Activated CD8-positive, alpha-beta memory T cell treated with anti-CD3 and anti-CD28 coated beads, Interleukin-2, amount 10 ng/mL, durations not matched to agents 7 days and 5 days (primary cell): Measurements from ENCODE around the gene ZNF419. TPM values are rescaled to one million over a fixed set of nuclear protein-coding genes. Genes with fewer than 3 reads are reported as not detected.
A peak's percentile ranks its signal among the peaks of the same experiment; 100 is the strongest.
"Not testable (repeated sequence)": the region's sequence is repeated elsewhere in the genome, so short reads cannot be mapped to it uniquely, and the experiment has no call there.

Experiments
- ATAC-seq: fragments of 150-1000 bp; cut with Tn5 transposase; one replicate; pipeline ENCODE4 v1.10.0; 2021; ENCODE audit warnings: moderate library complexity
- CTCF ChIA-PET: fragments of 350-600 bp; sonication (Branson Sonifier 250); formaldehyde crosslinking; loops from one replicate; lab custom pipeline; 2021; ENCODE audit warnings: antibody characterized with exemption; lab: Charles Lee
- DNase-seq: peaks from one replicate; pipeline ENCODE4 v3.0.0-alpha.2; 2020
- H3K27ac Mint-ChIP-seq: one replicate; pipeline ENCODE4 v1.8.0; 2021; ENCODE audit warnings: mild to moderate bottlenecking, mixed read lengths
- H3K27me3 Mint-ChIP-seq: one replicate; pipeline ENCODE4 v1.8.0; 2021; ENCODE audit warnings: mixed read lengths
- H3K36me3 Mint-ChIP-seq: one replicate; pipeline ENCODE4 v1.8.0; 2021; ENCODE audit warnings: mild to moderate bottlenecking, mixed read lengths
- H3K4me1 Mint-ChIP-seq: one replicate; pipeline ENCODE4 v1.8.0; 2021; ENCODE audit warnings: mixed read lengths
- H3K4me3 Mint-ChIP-seq: one replicate; pipeline ENCODE4 v1.8.0; 2021; ENCODE audit warnings: mild to moderate bottlenecking, moderate library complexity, mixed read lengths
- H3K9me3 Mint-ChIP-seq: one replicate; pipeline ENCODE4 v1.8.0; 2022; ENCODE audit warnings: low read depth, mixed read lengths
- total RNA-seq, 2 experiments: library from RNA; stranded (reverse); gene quantifications; one replicate each; pipeline ENCODE4 v1.2.3, GENCODE V29; 2021

ZNF419 gene
- total RNA-seq, 2 experiments from 2014 or later = 10.1 to 10.5 TPM

- CTCF ChIA-PET, H3K27me3 Mint-ChIP-seq: not testable (repeated sequence)
- H3K4me3 Mint-ChIP-seq = peak within 1 kb of the TSS; percentile 77
- H3K36me3 Mint-ChIP-seq = peaks cover 58% of the 10 kb centered on the region
- H3K4me1 Mint-ChIP-seq = peaks cover 17% of the 10 kb centered on the region
- peak within 1 kb of the TSS; percentile 92 for H3K27ac Mint-ChIP-seq
- peaks cover 35% of the 10 kb centered on the region for H3K9me3 Mint-ChIP-seq
- DNase-seq (peak; percentile 98), ATAC-seq (peak; percentile 96)
Observed at GRCh38 chr19:57499680-57500395, 12.3 kb downstream of the ZNF419 start, which contains the start of gene ZNF773. Gene ZNF773 (plus strand): TSS chr19:57499938. CDS start chr19:57500081, 143 bp downstream.

- H3K27me3 Mint-ChIP-seq, CTCF ChIA-PET: not testable (repeated sequence)
- H3K27ac Mint-ChIP-seq = peak overlapping the region; percentile 79
Observed at GRCh38 chr19:57500400-57500799, 12.8 kb downstream of the ZNF419 start.

GRCh38 chr19:57506163-57506562, 18.6 kb downstream of the ZNF419 start:
- peaks cover 73% of the 10 kb centered on the region for H3K36me3 Mint-ChIP-seq
- H3K4me1 Mint-ChIP-seq = peaks cover 3% of the 10 kb centered on the region
- no peak for DNase-seq
- ATAC-seq = no peak
- CTCF ChIA-PET = no interaction called here
- H3K27me3 Mint-ChIP-seq = no peaks in the 10 kb centered on the region
- no peak overlapping the region for H3K27ac Mint-ChIP-seq
- peaks cover 43% of the 10 kb centered on the region for H3K9me3 Mint-ChIP-seq
- no peak overlapping the region for H3K4me3 Mint-ChIP-seq

More at GRCh38 chr19:57500400-57500799, 12.8 kb downstream of the ZNF419 start:
- ATAC-seq, DNase-seq: not testable (repeated sequence)
- Mint-ChIP-seq H3K36me3 (peaks cover 59% of the 10 kb centered on the region), H3K9me3 (peaks cover 35% of the 10 kb centered on the region), H3K4me3 (peak overlapping the region; percentile 77), H3K4me1 (peaks cover 17% of the 10 kb centered on the region)

GRCh38 chr19:57511484-57511883, 23.9 kb downstream of the ZNF419 start:
- no peak for ATAC-seq
- H3K4me3 Mint-ChIP-seq = no peak overlapping the region
- H3K9me3 Mint-ChIP-seq = peaks cover 54% of the 10 kb centered on the region
- CTCF ChIA-PET = no interaction called here
- H3K27ac Mint-ChIP-seq = no peak overlapping the region
- peaks cover 71% of the 10 kb centered on the region for H3K36me3 Mint-ChIP-seq
- no peak for DNase-seq
- no peaks in the 10 kb centered on the region for H3K4me1 Mint-ChIP-seq
- H3K27me3 Mint-ChIP-seq = no peaks in the 10 kb centered on the region

- DNase-seq (no peak), ATAC-seq (no peak)
Observed at GRCh38 chr19:57512845-57513244, 25.3 kb downstream of the ZNF419 start.

GRCh38 chr19:57515255-57515654, 27.7 kb downstream of the ZNF419 start:
- Mint-ChIP-seq H3K9me3 (peaks cover 45% of the 10 kb centered on the region), H3K4me3 (no peak overlapping the region), H3K36me3 (peaks cover 56% of the 10 kb centered on the region), H3K27ac (no peak overlapping the region), H3K4me1 (no peaks in the 10 kb centered on the region), H3K27me3 (no peaks in the 10 kb centered on the region)
- DNase-seq = no peak
- CTCF ChIA-PET = no interaction called here
- no peak for ATAC-seq

More at GRCh38 chr19:57512845-57513244, 25.3 kb downstream of the ZNF419 start:
- Mint-ChIP-seq H3K27ac (no peak overlapping the region), H3K27me3 (no peaks in the 10 kb centered on the region), H3K4me1 (no peaks in the 10 kb centered on the region), H3K4me3 (no peak overlapping the region), H3K9me3 (peaks cover 55% of the 10 kb centered on the region), H3K36me3 (peaks cover 66% of the 10 kb centered on the region)
- CTCF ChIA-PET = no interaction called here

GRCh38 chr19:57518021-57518420, 30.5 kb downstream of the ZNF419 start:
- H3K27me3 Mint-ChIP-seq, H3K4me3 Mint-ChIP-seq, DNase-seq, H3K27ac Mint-ChIP-seq, H3K4me1 Mint-ChIP-seq, CTCF ChIA-PET, ATAC-seq: not testable (repeated sequence)
- H3K9me3 Mint-ChIP-seq = peaks cover 37% of the 10 kb centered on the region
- H3K36me3 Mint-ChIP-seq = peaks cover 43% of the 10 kb centered on the region

- H3K27me3 Mint-ChIP-seq = no peaks in the 10 kb centered on the region
- peak within 1 kb of the TSS; percentile 88 for H3K27ac Mint-ChIP-seq
- ATAC-seq = peak; percentile 99
- peaks cover 26% of the 10 kb centered on the region for H3K9me3 Mint-ChIP-seq
- peak within 1 kb of the TSS; percentile 94 for H3K4me3 Mint-ChIP-seq
- CTCF ChIA-PET = no interaction called here
- H3K36me3 Mint-ChIP-seq = peaks cover 42% of the 10 kb centered on the region
- peaks cover 17% of the 10 kb centered on the region for H3K4me1 Mint-ChIP-seq
- DNase-seq = peak; percentile 95
Observed at GRCh38 chr19:57527136-57527881, 39.8 kb downstream of the ZNF419 start, which contains the start of gene ZNF549. Gene ZNF549 (plus strand): TSS chr19:57527356. CDS start chr19:57527574, 218 bp downstream.

GRCh38 chr19:57537953-57538547, 50.5 kb downstream of the ZNF419 start:
- CTCF ChIA-PET = no interaction called here
- H3K27ac Mint-ChIP-seq = no peak overlapping the region
- no peaks in the 10 kb centered on the region for H3K27me3 Mint-ChIP-seq
- ATAC-seq (no peak), DNase-seq (no peak)
- no peaks in the 10 kb centered on the region for H3K4me1 Mint-ChIP-seq
- no peak overlapping the region for H3K4me3 Mint-ChIP-seq
- peaks cover 92% of the 10 kb centered on the region for H3K36me3 Mint-ChIP-seq
- peaks cover 58% of the 10 kb centered on the region for H3K9me3 Mint-ChIP-seq

Other genes starting within 250 kb of the ZNF419 start
- 10 to 100 TPM in 1 of 2 experiments, 1 to 10 TPM in 1; 9.4 to 11.3 TPM for gene ZNF805, start 247.1 kb upstream of the ZNF419 start, total RNA-seq
- gene ZNF460, start 207.3 kb upstream of the ZNF419 start, total RNA-seq = 10 to 100 TPM; 55.2 to 67.2 TPM
- 1 to 10 TPM; 8.8 to 9.4 TPM for gene ZNF543, start 167.3 kb upstream of the ZNF419 start, total RNA-seq
- 10 to 100 TPM in 1 of 2 experiments, 1 to 10 TPM in 1; 9.3 to 10.2 TPM for gene ZNF304, start 136.5 kb upstream of the ZNF419 start, total RNA-seq
- gene TRAPPC2B, start 124.2 kb upstream of the ZNF419 start, total RNA-seq = 10 to 100 TPM in 1 of 2 experiments, 1 to 10 TPM in 1; 9.8 to 11.2 TPM
- gene ZNF547, start 124.2 kb upstream of the ZNF419 start, total RNA-seq = 1 to 10 TPM; 3.5 to 4.4 TPM
- 10 to 100 TPM; 23.8 to 28.8 TPM for gene ZNF548, start 97.9 kb upstream of the ZNF419 start, total RNA-seq
- 10 to 100 TPM; 14.3 to 14.6 TPM for gene ZNF17, start 76.6 kb upstream of the ZNF419 start, total RNA-seq
- gene ZNF749, start 52.4 kb upstream of the ZNF419 start, total RNA-seq = 10 to 100 TPM; 13.1 to 13.3 TPM
- under 1 TPM; 0.15 to 0.28 TPM for gene VN1R1, start 30.6 kb upstream of the ZNF419 start, total RNA-seq
- 1 to 10 TPM; 7.7 to 8.8 TPM for gene ZNF772, start 10.2 kb upstream of the ZNF419 start, total RNA-seq
- gene ZNF773, start 12.2 kb downstream of the ZNF419 start, total RNA-seq = 1 to 10 TPM; 8.5 to 9.7 TPM
- gene ZNF549, start 39.6 kb downstream of the ZNF419 start, total RNA-seq = 1 to 10 TPM; 6.6 to 6.7 TPM
- 10 to 100 TPM; 13.7 to 14.2 TPM for gene ZNF550, start 72.1 kb downstream of the ZNF419 start, total RNA-seq
- gene ZNF416, start 91.2 kb downstream of the ZNF419 start, total RNA-seq = 1 to 10 TPM; 5.3 to 5.7 TPM
- gene ZIK1, start 96.4 kb downstream of the ZNF419 start, total RNA-seq = 10 to 100 TPM; 10.6 to 11.5 TPM
- gene ZNF530, start 112.1 kb downstream of the ZNF419 start, total RNA-seq = 10 to 100 TPM; 10.6 to 12.4 TPM
- gene ZNF134, start 126.5 kb downstream of the ZNF419 start, total RNA-seq = 10 to 100 TPM; 17.8 to 19.0 TPM
- 10 to 100 TPM; 14.2 to 15.1 TPM for gene ZNF211, start 145.4 kb downstream of the ZNF419 start, total RNA-seq
- gene ZSCAN4, start 181.2 kb downstream of the ZNF419 start, total RNA-seq = not detected
- 10 to 100 TPM; 13.3 to 16.7 TPM for gene ZNF551, start 194.2 kb downstream of the ZNF419 start, total RNA-seq
- 1 to 10 TPM; 4.0 to 5.6 TPM for gene ZNF154, start 221.5 kb downstream of the ZNF419 start, total RNA-seq
- 10 to 100 TPM; 13.0 to 13.8 TPM for gene ZNF671, start 239.9 kb downstream of the ZNF419 start, total RNA-seq